Hepatocyte (in vitro differentiated cells): ENCODE results near the gene CELSR2.

Experiments used
- CTCF ChIP-seq: fragments of 200-600 bp; sonication (generic); IDR thresholded peaks from 2 replicates; pipeline ENCODE4 v1.5.1; 2016; ENCODE audit warnings: antibody characterized with exemption, mild to moderate bottlenecking; ENCODE audit not compliant: poor library complexity
- EZH2 ChIP-seq: fragments of 200-600 bp; sonication (generic); IDR thresholded peaks from 2 replicates; pipeline ENCODE4 v1.6.1; 2016; ENCODE audit warnings: antibody characterized with exemption, mild to moderate bottlenecking, borderline replicate concordance
- EZH2phosphoT487 ChIP-seq: fragments of 200-600 bp; sonication (generic); IDR thresholded peaks from one replicate; pipeline ENCODE4 v1.6.1; 2018; ENCODE audit warnings: antibody characterized with exemption, mild to moderate bottlenecking, low read depth, moderate library complexity; ENCODE audit not compliant: unreplicated experiment, severe bottlenecking

- TF ChIP-seq CTCF (no peak), EZH2phosphoT487 (no peak), EZH2 (no peak)
Measured at GRCh38 chr1:109312978-109313775, 63.8 kb downstream of the CELSR2 start.
